H9 (cell line): ENCODE measurements around the gene CDH16. TPM values are rescaled to one million over a fixed set of nuclear protein-coding genes. Genes with fewer than 3 reads are reported as not detected.

Experiments used
- DNase-seq: peaks from one replicate; pipeline ENCODE4 v3.0.0-alpha.2; 2017
- H2AFZ ChIP-seq: one replicate; pipeline ENCODE4 v1.6.1; 2013; ENCODE audit warnings: mild to moderate bottlenecking, low read length, control low read depth, moderate library complexity
- H2AK5ac ChIP-seq: 2 replicates; pipeline ENCODE4 v1.6.1; 2013; ENCODE audit warnings: low read length, control low read depth, mixed read lengths; ENCODE audit not compliant: insufficient read length
- H2BK120ac ChIP-seq: one replicate; pipeline ENCODE4 v1.6.1; 2013; ENCODE audit warnings: low read depth, mild to moderate bottlenecking, low read length, control low read depth, inconsistent platforms; ENCODE audit not compliant: poor library complexity, severe bottlenecking
- H2BK12ac ChIP-seq: 2 replicates; pipeline ENCODE4 v1.6.1; 2013; ENCODE audit warnings: low read length, control low read depth, mixed read lengths, low read depth; ENCODE audit not compliant: insufficient read length
- H2BK15ac ChIP-seq: 2 replicates; pipeline ENCODE4 v1.6.1; 2013; ENCODE audit warnings: low read depth, low read length, control low read depth
- H2BK20ac ChIP-seq: one replicate; pipeline ENCODE4 v1.6.1; 2013; ENCODE audit warnings: low read depth, mild to moderate bottlenecking, low read length, control low read depth, inconsistent platforms; ENCODE audit not compliant: poor library complexity, severe bottlenecking
- H2BK5ac ChIP-seq: 2 replicates; pipeline ENCODE4 v1.6.1; 2013; ENCODE audit warnings: low read length, control low read depth, mixed read lengths; ENCODE audit not compliant: insufficient read length
- H3K14ac ChIP-seq: 2 replicates; pipeline ENCODE4 v1.6.1; 2013; ENCODE audit warnings: low read length, control low read depth; ENCODE audit not compliant: insufficient read depth
- H3K18ac ChIP-seq: 2 replicates; pipeline ENCODE4 v1.6.1; 2013; ENCODE audit warnings: low read depth, mild to moderate bottlenecking, mixed read lengths, low read length, control low read depth; ENCODE audit not compliant: insufficient read length
- H3K23ac ChIP-seq: 2 replicates; pipeline ENCODE4 v1.6.1; 2013; ENCODE audit warnings: low read length, control low read depth, mixed read lengths, low read depth; ENCODE audit not compliant: insufficient read length
- H3K23me2 ChIP-seq: 2 replicates; pipeline ENCODE4 v1.6.1; 2013; ENCODE audit warnings: low read depth, mild to moderate bottlenecking, mixed read lengths, low read length, control low read depth; ENCODE audit not compliant: insufficient read length, poor library complexity, severe bottlenecking
- H3K27ac ChIP-seq: 2 replicates; pipeline ENCODE4 v1.5.1; 2013; ENCODE audit warnings: low read length, control low read depth, mixed read lengths, low read depth; ENCODE audit not compliant: insufficient read length
- H3K27me3 ChIP-seq: 2 replicates; pipeline ENCODE4 v1.6.1; 2013; ENCODE audit warnings: low read length, control low read depth, inconsistent platforms; ENCODE audit not compliant: insufficient read depth
- H3K4ac ChIP-seq: 2 replicates; pipeline ENCODE4 v1.6.1; 2013; ENCODE audit warnings: low read depth, mild to moderate bottlenecking, control low read depth, inconsistent platforms, low read length, moderate library complexity
- H3K4me1 ChIP-seq: 2 replicates; pipeline ENCODE4 v1.6.1; 2013; ENCODE audit warnings: low read length, control low read depth, inconsistent platforms; ENCODE audit not compliant: insufficient read depth
- H3K4me2 ChIP-seq: 2 replicates; pipeline ENCODE4 v1.6.1; 2013; ENCODE audit warnings: low read length, control low read depth, mixed read lengths; ENCODE audit not compliant: insufficient read length, insufficient read depth
- H3K56ac ChIP-seq: 2 replicates; pipeline ENCODE4 v1.6.1; 2013; ENCODE audit warnings: low read depth, mild to moderate bottlenecking, mixed read lengths, low read length, control low read depth; ENCODE audit not compliant: insufficient read length
- H3K79me1 ChIP-seq: 2 replicates; pipeline ENCODE4 v1.6.1; 2013; ENCODE audit warnings: low read depth, mild to moderate bottlenecking, moderate library complexity, low read length, control low read depth, inconsistent platforms; ENCODE audit not compliant: insufficient read depth, poor library complexity, severe bottlenecking
- H3K79me2 ChIP-seq: 2 replicates; pipeline ENCODE4 v1.6.1; 2013; ENCODE audit warnings: low read length, control low read depth, inconsistent platforms; ENCODE audit not compliant: insufficient read depth
- H3K9ac ChIP-seq: 2 replicates; pipeline ENCODE4 v1.6.1; 2013; ENCODE audit warnings: low read length, control low read depth, mixed read lengths; ENCODE audit not compliant: insufficient read length; ENCODE audit errors: extremely low read depth
- H3K9me3 ChIP-seq: one replicate; pipeline ENCODE4 v1.6.1; 2013; ENCODE audit warnings: low read depth, low read length, inconsistent platforms; ENCODE audit not compliant: control insufficient read depth
- H3T11ph ChIP-seq: one replicate; pipeline ENCODE4 v1.6.1; 2013; ENCODE audit warnings: mild to moderate bottlenecking, low read length, control low read depth, inconsistent platforms
- H4K20me1 ChIP-seq: one replicate; pipeline ENCODE4 v1.6.1; 2013; ENCODE audit not compliant: control insufficient read depth, insufficient read length, insufficient read depth
- H4K5ac ChIP-seq: 2 replicates; pipeline ENCODE4 v1.6.1; 2013; ENCODE audit warnings: low read depth, mild to moderate bottlenecking, mixed read lengths, low read length, control low read depth; ENCODE audit not compliant: insufficient read length
- H4K8ac ChIP-seq: replicated peaks from 2 replicates; pipeline ENCODE4 v1.6.1; 2013; ENCODE audit warnings: low read length, control low read depth, mixed read lengths, low read depth; ENCODE audit not compliant: insufficient read length
- H4K91ac ChIP-seq: 2 replicates; pipeline ENCODE4 v1.6.1; 2013; ENCODE audit warnings: low read depth, mild to moderate bottlenecking, moderate library complexity, mixed read lengths, low read length, control low read depth; ENCODE audit not compliant: insufficient read length
- H3K27ac Mint-ChIP-seq, 3 experiments: 2 replicates in 2 of 3; 3 replicates in 1 of 3; pipeline ENCODE4 v1.8.0; 2020 to 2021; ENCODE audit warnings: mixed read lengths in 3 of 3, mild to moderate bottlenecking in 1 of 3, moderate library complexity in 1 of 3
- H3K27me3 Mint-ChIP-seq: 2 replicates; pipeline ENCODE4 v1.8.0; 2021; ENCODE audit warnings: low read depth, mild to moderate bottlenecking, moderate library complexity, mixed read lengths
- H3K36me3 Mint-ChIP-seq, 3 experiments: 2 replicates in 2 of 3; 3 replicates in 1 of 3; pipeline ENCODE4 v1.8.0; 2020 to 2021; ENCODE audit warnings: low read depth in 3 of 3, mixed read lengths in 3 of 3; ENCODE audit not compliant: insufficient read depth in 1 of 3
- H3K4me1 Mint-ChIP-seq, 2 experiments: 2 replicates each; pipeline ENCODE4 v1.8.0; 2020; ENCODE audit warnings: mixed read lengths in 2 of 2
- H3K4me3 Mint-ChIP-seq, 2 experiments: 2 replicates in 1 of 2; 3 replicates in 1 of 2; pipeline ENCODE4 v1.8.0; 2020 to 2021; ENCODE audit warnings: mild to moderate bottlenecking in 2 of 2, mixed read lengths in 2 of 2, moderate library complexity in 1 of 2
- H3K9me3 Mint-ChIP-seq, 2 experiments: 2 replicates in 1 of 2; 3 replicates in 1 of 2; pipeline ENCODE4 v1.8.0; 2020; ENCODE audit warnings: mild to moderate bottlenecking in 2 of 2, mixed read lengths in 2 of 2, moderate library complexity in 1 of 2
- CTCF ChIP-seq: fragments of 200-600 bp; sonication (generic); conservative IDR thresholded peaks from 3 replicates; pipeline ENCODE4 v1.8.0; 2021; ENCODE audit warnings: antibody characterized with exemption, mild to moderate bottlenecking
- WGBS: extraction: QIAGEN DNeasy Blood & Tissue Kit; methylation state at CpG from one replicate; pipeline ENCODE4 v1.1.7; 2013; ENCODE audit warnings: missing lambda C conversion rate, low lambda C conversion rate, mixed read lengths; ENCODE audit not compliant: insufficient read length; ENCODE audit errors: extremely low coverage; 5-methylcytosine and 5-hydroxymethylcytosine counted together
- total RNA-seq: library from RNA; stranded (reverse); gene quantifications from 2 replicates; pipeline ENCODE4 v1.2.1, GENCODE V29; 2021

The CDH16 gene
- total RNA-seq, 1 experiment from 2014 or later, result not detected

- Histone ChIP-seq H3K9ac (no peak overlapping the region), H3K4me2 (no peak overlapping the region)
- peaks cover 13 to 20% of the 10 kb centered on the region in 2 experiments for H3K4me1 Mint-ChIP-seq
Measured at GRCh38 chr16:66927918-66928649, 9.4 kb upstream of the CDH16 start.

More at GRCh38 chr16:66927918-66928649, 9.4 kb upstream of the CDH16 start:
- no peak overlapping the region for H3K14ac ChIP-seq
- H3K56ac ChIP-seq, result no peak overlapping the region
- H3T11ph ChIP-seq, result no peak overlapping the region
- Mint-ChIP-seq H3K4me3 (no peak overlapping the region), H3K36me3 (peaks cover 0 to 11% (median under 1%) of the 10 kb centered on the region in 3 experiments; a peak in 4 of 7 replicates), H3K27ac (peak overlapping the region in 1 of 3 experiments; percentile 68; a peak in 3 of 7 replicates), H3K9me3 (no peaks in the 10 kb centered on the region; a peak in 1 of 5 replicates), H3K27me3 (peaks cover 52% of the 10 kb centered on the region)
- no peak overlapping the region for H3K4ac ChIP-seq
- H2BK20ac ChIP-seq, result no peak overlapping the region
- no peak overlapping the region for H2BK120ac ChIP-seq
- no peak overlapping the region for H4K5ac ChIP-seq
- no peak overlapping the region for H3K27ac ChIP-seq
- H4K8ac ChIP-seq, result no peak overlapping the region
- H2AFZ ChIP-seq, result no peak overlapping the region
- H2BK5ac ChIP-seq, result no peak overlapping the region
- no peak overlapping the region for H2BK15ac ChIP-seq
- H4K91ac ChIP-seq, result no peak overlapping the region
- no peak for TF ChIP-seq CTCF
- no CpG with 5 or more reads among the region's 8 CpGs for WGBS
- H3K23me2 ChIP-seq, result peaks cover 5% of the 10 kb centered on the region
- H3K23ac ChIP-seq, result no peak overlapping the region
- no peak overlapping the region for H2BK12ac ChIP-seq
- H3K79me1 ChIP-seq, result no peaks in the 10 kb centered on the region
- H2AK5ac ChIP-seq, result no peak overlapping the region
- no peaks in the 10 kb centered on the region for H3K4me1 ChIP-seq
- peak overlapping the region; percentile 32 for H3K18ac ChIP-seq
- no peak for DNase-seq
- no peaks in the 10 kb centered on the region for H4K20me1 ChIP-seq
- no peaks in the 10 kb centered on the region for H3K79me2 ChIP-seq
- H3K9me3 ChIP-seq, result no peaks in the 10 kb centered on the region
- peaks cover 15% of the 10 kb centered on the region; the same call in 1 of the 2 replicates for H3K27me3 ChIP-seq
